ENCODE results near the gene ZNF865.

The ZNF865 gene

DNA sequence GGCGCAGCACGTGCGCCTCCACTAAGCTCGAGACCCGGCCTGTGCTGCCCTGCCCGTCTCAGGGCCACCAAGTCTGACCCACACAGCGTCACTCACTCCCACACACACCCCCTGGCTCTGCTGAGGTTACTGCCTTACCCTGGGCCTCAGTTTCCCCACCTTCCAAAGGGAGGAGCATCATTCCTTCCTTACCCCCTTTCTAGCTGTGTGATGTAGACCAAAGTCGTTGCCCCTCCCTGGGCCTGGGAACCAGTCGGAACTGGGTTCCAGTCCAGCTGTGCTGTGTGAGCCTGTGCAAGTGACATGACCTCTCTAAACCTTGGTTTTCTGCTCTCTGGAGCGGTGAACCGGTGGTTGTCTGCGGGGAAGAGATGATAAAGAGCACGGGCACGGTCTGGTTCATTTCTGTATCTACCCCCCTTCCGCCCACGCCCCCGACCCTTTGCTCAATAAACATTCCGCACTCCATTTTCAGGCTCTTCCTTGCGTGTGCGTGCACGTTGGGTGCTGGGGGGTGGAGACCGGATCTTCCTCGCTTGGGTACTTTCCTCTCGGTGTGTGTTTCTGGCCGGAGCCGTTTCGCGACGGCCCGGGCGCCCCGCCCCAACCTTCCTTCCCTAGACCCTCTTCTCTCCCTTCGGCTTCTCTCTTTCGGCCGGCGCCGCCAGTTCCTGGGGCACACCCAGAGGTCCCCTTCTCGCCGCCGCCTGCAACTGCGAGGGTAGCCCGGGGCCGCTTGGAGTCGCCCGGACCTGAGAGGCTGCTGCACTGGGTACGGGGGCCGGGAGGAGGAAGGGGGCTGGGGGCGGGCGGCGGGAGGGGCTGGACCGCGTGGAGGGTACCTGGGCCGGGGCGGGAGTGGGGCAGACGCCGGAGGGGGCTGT lies 37.8 kb downstream of the ZNF865 start, which contains the start of gene ZNF581:
Gene ZNF581 (plus strand): TSS at position 647 of the 884 bp plus-strand sequence. CDS start 923 bp downstream, outside the sequence.
- in situ Hi-C loops (cut with MboI; ENCODE audit: low pct_unique_long_range_greater_than_20kb, low sequenced_read_pairs, unreplicated experiment): no loop called here
- peak; percentile 92 for DNase-seq (ENCODE audit: low spot score)
- TF ChIP-seq, protein P1, sequence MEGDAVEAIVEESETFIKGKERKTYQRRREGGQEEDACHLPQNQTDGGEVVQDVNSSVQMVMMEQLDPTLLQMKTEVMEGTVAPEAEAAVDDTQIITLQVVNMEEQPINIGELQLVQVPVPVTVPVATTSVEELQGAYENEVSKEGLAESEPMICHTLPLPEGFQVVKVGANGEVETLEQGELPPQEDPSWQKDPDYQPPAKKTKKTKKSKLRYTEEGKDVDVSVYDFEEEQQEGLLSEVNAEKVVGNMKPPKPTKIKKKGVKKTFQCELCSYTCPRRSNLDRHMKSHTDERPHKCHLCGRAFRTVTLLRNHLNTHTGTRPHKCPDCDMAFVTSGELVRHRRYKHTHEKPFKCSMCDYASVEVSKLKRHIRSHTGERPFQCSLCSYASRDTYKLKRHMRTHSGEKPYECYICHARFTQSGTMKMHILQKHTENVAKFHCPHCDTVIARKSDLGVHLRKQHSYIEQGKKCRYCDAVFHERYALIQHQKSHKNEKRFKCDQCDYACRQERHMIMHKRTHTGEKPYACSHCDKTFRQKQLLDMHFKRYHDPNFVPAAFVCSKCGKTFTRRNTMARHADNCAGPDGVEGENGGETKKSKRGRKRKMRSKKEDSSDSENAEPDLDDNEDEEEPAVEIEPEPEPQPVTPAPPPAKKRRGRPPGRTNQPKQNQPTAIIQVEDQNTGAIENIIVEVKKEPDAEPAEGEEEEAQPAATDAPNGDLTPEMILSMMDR (IDR thresholded peaks at IDR 0.05; ENCODE audit: extremely low read depth, insufficient read depth, missing control alignments): no peak

DNA sequence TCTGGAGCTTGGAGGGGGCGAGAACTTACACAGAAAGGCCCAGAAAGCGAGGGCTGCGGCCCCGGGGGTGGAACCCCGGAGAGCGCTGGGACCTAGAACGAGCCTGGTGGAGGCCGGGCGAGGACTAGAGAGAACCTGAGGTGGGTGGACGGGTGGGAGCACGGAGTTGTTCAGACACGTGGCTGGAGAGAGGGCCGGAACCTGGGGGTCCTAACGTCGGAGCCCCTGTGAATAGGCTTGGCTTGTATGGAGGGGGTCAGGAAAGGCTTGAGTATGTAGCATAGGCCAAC lies 38.4 kb downstream of the ZNF865 start:
- in situ Hi-C loops (cut with MboI; ENCODE audit: low pct_unique_long_range_greater_than_20kb, low sequenced_read_pairs, unreplicated experiment): no loop called here
- no peak for DNase-seq (ENCODE audit: low spot score)
- TF ChIP-seq, protein P1 (IDR thresholded peaks at IDR 0.05; ENCODE audit: extremely low read depth, insufficient read depth, missing control alignments): no peak

DNA sequence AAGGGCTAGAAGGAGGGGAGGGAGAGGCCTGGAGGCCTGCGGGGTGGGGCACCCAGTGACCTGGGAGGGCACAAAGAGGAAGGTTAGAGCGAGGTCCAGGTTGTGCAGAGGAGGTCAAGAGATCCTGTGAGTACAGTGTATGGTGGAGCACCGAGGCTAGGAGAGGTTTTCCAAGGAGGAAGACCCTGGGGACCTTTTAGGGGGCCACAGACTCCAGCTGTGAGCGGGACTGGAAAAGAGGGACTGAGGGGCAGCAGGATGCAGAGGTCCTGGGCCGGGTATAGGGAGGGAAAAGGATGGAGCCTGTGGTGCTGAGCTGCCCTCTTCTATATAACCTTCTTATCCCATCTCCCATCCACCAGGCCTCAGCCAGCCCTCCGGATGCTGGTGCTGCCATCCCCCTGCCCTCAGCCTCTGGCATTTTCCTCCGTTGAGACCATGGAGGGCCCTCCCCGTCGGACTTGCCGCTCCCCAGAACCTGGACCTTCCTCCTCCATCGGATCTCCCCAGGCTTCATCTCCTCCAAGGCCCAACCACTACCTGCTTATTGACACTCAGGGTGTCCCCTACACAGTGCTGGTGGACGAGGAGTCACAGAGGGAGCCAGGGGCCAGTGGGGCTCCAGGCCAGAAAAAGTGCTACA lies 38.9 kb downstream of the ZNF865 start:
- DNase-seq (ENCODE audit: low spot score): no peak
- TF ChIP-seq, protein P1 (IDR thresholded peaks at IDR 0.05; ENCODE audit: extremely low read depth, insufficient read depth, missing control alignments): no peak
- in situ Hi-C loops (cut with MboI; ENCODE audit: low pct_unique_long_range_greater_than_20kb, low sequenced_read_pairs, unreplicated experiment): no loop called here

DNA sequence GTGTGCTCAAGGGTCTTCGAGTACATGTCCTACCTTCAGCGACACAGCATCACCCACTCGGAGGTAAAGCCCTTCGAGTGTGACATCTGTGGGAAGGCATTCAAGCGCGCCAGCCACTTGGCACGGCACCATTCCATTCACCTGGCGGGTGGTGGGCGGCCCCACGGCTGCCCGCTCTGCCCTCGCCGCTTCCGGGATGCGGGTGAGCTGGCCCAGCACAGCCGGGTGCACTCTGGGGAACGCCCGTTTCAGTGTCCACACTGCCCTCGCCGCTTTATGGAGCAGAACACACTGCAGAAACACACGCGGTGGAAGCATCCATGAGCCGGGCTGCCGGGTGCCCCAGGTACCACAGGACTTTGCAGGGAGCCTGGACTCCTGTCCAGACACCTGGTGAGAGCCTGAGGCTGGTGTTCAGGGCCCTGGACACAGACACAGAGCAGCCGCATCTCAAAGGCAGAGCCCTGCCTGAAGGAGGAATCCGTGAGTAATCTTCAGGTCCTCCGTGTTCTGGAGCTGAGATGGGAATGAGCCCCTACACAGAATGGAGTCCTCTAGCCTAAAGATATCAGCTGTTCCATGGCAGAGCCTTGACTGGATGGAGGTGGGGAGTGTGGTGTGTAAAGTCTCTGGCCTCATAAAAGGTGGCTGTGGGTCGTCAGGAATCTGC lies 39.5 kb downstream of the ZNF865 start:
- in situ Hi-C loops (cut with MboI; ENCODE audit: low pct_unique_long_range_greater_than_20kb, low sequenced_read_pairs, unreplicated experiment): no loop called here
- TF ChIP-seq, protein P1 (IDR thresholded peaks at IDR 0.05; ENCODE audit: extremely low read depth, insufficient read depth, missing control alignments): no peak

DNA sequence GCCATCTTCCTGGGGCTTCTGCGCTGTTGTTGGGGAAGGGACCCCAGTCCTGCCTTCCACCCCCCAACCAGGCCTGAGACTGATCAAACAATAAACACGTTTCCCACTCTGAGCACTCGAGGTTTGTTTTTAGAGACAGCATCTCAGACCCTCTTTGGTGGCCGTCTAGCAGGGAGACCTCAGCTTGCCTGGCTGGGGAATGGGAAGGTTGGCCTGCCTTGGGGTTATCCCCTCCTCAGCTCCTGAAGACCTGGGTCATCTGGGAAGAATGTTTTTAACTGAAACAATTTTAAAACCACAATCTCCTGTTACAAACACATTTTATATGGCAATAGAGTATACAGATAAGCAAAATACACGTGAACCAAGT lies 40.0 kb downstream of the ZNF865 start:
- in situ Hi-C loops (cut with MboI; ENCODE audit: low pct_unique_long_range_greater_than_20kb, low sequenced_read_pairs, unreplicated experiment): no loop called here
- TF ChIP-seq, protein P1 (IDR thresholded peaks at IDR 0.05; ENCODE audit: extremely low read depth, insufficient read depth, missing control alignments): no peak
- no peak for DNase-seq (ENCODE audit: low spot score)

More for the DNA sequence above, 39.5 kb downstream of the ZNF865 start:
- DNase-seq (ENCODE audit: low spot score): no peak

DNA sequence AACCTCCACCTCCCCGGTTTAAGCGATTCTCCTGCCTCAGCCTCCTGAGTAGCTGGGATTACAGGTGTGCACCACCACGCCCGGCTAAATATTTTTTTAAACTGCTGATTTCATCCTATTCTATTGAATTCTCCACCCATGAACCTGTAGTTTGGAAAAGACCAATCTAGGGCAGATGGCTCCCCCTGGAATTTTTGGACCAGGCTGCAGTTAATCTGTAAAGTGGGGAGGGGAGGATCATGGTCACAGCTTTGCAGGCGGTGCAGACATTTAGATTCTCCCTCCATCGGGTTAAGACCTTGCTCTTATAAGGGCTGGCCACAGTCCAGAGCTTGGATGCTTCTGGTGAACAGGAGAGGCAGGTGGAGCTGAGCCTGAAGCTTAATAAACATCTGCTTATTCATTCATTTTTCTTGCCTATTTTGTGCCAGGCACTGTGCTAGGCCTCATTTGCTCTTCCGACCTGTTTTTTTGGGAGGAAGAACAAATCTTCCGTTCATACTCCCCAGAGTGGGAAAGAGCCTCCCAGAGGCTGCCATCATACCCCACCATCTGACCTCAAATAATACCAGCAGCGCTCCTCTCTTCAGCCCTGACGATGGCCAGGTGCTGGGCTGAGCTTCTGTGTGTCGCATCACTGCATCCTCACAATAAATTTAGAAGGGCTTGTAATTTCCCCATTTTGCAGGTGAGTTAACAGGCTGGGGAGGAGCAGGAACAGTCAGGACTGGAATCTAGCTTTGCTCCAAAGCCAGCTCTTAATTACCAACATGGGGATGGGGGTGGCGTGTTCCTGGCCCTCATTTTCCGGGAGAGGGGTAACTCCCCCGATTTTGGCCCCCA lies 41.7 kb downstream of the ZNF865 start:
- in situ Hi-C loops (cut with MboI; ENCODE audit: low pct_unique_long_range_greater_than_20kb, low sequenced_read_pairs, unreplicated experiment): no loop called here
- peak; percentile 57 for DNase-seq (ENCODE audit: low spot score)
- TF ChIP-seq, protein P1 (IDR thresholded peaks at IDR 0.05; ENCODE audit: extremely low read depth, insufficient read depth, missing control alignments): no peak

Data from GM13977 (cell line).